SH-SY5Y (cell line): ENCODE data around the gene ZNF281.

Experiments
- GATA2 ChIP-seq: IDR thresholded peaks from 2 replicates; pipeline ENCODE4 v1.6.1; 2011; ENCODE audit warnings: mild to moderate bottlenecking, low read depth, low read length
- GATA3 ChIP-seq: IDR thresholded peaks from 2 replicates; pipeline ENCODE4 v1.6.1; 2011; ENCODE audit warnings: low read depth, mild to moderate bottlenecking, low read length, moderate library complexity

GRCh38 chr1:200414657-200415056 is 4.8 kb upstream of the ZNF281 start:
- no peak for TF ChIP-seq GATA2
- TF ChIP-seq GATA3: no peak
